Measurements from ENCODE around the gene SOX6. TPM values are rescaled to one million over a fixed set of nuclear protein-coding genes. Genes with fewer than 3 reads are reported as not detected.

The SOX6 gene
- total and polyA plus RNA-seq, 7 donors, result 0.61 to 47.6 (median 14.6) TPM

DNA sequence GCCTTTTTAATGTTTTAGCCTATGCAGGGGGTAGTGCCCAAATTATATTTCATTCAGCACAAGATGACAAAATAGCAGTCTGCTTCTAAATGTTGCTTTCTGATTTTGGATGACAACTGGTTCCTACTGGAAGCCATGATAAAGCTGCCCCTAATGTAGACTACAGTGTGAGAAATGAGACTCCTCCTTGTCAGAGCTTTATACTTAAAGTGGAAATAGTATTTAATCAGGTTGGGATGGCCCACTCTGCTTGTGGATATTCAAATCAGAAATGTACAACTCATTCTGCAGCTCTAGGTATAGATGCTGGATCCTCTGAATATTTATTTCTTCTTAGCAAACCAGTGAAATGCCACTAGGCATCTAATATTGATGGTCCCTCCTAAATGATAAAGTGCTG lies 171.3 kb downstream of the SOX6 start:
- DNase-seq, result no peak
- no peak overlapping the region for H3K4me3 ChIP-seq
- no peaks in the 10 kb centered on the region for H3K9me3 ChIP-seq
- H3K36me3 ChIP-seq (ENCODE audit: insufficient read depth in 1 of 2, low read depth in 1 of 2), result no peaks in the 10 kb centered on the region
- peak overlapping the region; percentile 83 for H3K27ac ChIP-seq
- intact Hi-C loops (cut with DNase I), result loop anchor here (2.0 to 5.0 kb wide), 2 partner anchors 422 kb away; no protein-coding TSS in a partner anchor
- TF ChIP-seq, protein P1, sequence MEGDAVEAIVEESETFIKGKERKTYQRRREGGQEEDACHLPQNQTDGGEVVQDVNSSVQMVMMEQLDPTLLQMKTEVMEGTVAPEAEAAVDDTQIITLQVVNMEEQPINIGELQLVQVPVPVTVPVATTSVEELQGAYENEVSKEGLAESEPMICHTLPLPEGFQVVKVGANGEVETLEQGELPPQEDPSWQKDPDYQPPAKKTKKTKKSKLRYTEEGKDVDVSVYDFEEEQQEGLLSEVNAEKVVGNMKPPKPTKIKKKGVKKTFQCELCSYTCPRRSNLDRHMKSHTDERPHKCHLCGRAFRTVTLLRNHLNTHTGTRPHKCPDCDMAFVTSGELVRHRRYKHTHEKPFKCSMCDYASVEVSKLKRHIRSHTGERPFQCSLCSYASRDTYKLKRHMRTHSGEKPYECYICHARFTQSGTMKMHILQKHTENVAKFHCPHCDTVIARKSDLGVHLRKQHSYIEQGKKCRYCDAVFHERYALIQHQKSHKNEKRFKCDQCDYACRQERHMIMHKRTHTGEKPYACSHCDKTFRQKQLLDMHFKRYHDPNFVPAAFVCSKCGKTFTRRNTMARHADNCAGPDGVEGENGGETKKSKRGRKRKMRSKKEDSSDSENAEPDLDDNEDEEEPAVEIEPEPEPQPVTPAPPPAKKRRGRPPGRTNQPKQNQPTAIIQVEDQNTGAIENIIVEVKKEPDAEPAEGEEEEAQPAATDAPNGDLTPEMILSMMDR (IDR thresholded peaks at IDR 0.05), result no peak
- no peaks in the 10 kb centered on the region for H3K27me3 ChIP-seq (ENCODE audit: insufficient read depth in 3 of 3, low read length in 2 of 3)
- H3K4me1 ChIP-seq, result peaks cover 32% of the 10 kb centered on the region
- ATAC-seq, result no peak

DNA sequence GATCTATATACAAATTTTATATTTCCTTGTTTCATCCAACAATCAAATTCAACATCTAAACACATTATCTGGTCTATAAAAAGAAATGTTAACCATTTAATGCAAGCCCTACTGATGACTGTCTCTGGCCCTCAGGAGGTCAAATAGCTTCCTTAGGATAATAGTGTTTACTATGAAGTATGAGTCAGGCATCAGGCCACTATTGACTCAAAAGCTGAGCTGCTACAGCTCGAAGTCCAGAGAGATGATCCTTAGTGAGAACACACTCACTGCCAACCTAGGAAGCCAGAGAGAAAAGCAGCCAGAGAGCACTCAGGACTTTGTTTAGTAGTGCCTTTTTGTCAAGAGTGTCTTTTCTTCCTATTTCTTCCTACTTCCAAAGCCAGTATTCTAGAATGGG lies 171.8 kb downstream of the SOX6 start:
- Histone ChIP-seq H3K9me3 (no peaks in the 10 kb centered on the region), H3K36me3 (ENCODE audit: insufficient read depth in 1 of 2, low read depth in 1 of 2) (no peaks in the 10 kb centered on the region), H3K27ac (peak overlapping the region; percentile 83), H3K4me1 (peaks cover 32% of the 10 kb centered on the region), H3K4me3 (no peak overlapping the region), H3K27me3 (ENCODE audit: insufficient read depth in 3 of 3, low read length in 2 of 3) (no peaks in the 10 kb centered on the region)
- no peak for DNase-seq
- intact Hi-C loops (cut with DNase I), result loop anchor here in 1 of 2 donors (2.0 kb wide), 1 partner anchor 422 kb away; no protein-coding TSS in a partner anchor
- 16 to 22% (median 18%) methylated on average over 1 of the region's 1 CpG for WGBS, 3 donors
- TF ChIP-seq, protein P1 (IDR thresholded peaks at IDR 0.05), result no peak
- peak; percentile 62 to 88 (median 81) for ATAC-seq

DNA sequence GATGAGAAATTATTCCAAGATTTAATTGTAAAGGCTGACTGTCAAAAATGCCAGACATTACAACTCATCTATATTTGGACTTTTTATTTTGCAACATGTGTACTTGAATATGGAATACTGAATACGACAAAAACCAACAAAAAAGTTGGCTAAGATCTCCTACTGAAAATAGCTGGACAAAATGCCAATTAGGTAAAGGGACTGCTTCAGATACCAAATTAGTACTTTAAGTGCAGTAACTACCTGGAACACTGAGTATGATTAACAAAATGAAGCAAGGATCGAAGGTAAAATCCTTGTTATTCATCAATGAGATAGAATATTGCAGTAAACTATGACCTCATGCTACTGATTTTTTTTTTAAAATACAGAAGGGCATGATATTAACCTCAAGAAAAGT lies 173.8 kb downstream of the SOX6 start:
- ATAC-seq (no peak), DNase-seq (no peak)
- Histone ChIP-seq H3K4me3 (no peak overlapping the region), H3K27ac (no peak overlapping the region), H3K27me3 (ENCODE audit: insufficient read depth in 3 of 3, low read length in 2 of 3) (no peaks in the 10 kb centered on the region), H3K36me3 (ENCODE audit: insufficient read depth in 1 of 2, low read depth in 1 of 2) (no peaks in the 10 kb centered on the region), H3K9me3 (no peaks in the 10 kb centered on the region), H3K4me1 (peaks cover 32% of the 10 kb centered on the region)
- TF ChIP-seq, protein P1 (IDR thresholded peaks at IDR 0.05), result no peak
- WGBS, 3 donors, result 49 to 60% (median 60%) methylated on average over 2 of the region's 2 CpGs
- intact Hi-C loops (cut with DNase I), result no loop called here

DNA sequence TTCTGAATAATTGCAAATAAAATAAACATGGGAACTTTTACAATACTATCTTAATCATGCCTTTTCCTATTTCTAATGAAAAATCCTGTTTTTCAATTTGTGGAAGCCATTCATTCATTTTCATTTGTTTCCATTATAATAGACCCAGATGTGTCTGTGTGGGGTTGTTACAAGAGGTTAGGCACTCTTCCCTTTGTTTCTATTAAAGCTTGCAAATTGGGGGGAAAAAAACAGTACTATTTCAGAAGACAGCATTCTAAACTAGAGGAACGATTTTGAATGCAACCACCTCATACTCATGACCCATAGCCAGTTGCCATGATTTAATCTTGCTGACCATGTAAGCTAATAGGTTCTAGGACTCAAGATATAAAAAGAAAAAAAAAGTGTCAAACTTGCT lies 175.5 kb downstream of the SOX6 start:
- 61 to 73% (median 63%) methylated on average over 1 of the region's 1 CpG for WGBS, 3 donors
- no peaks in the 10 kb centered on the region for H3K9me3 ChIP-seq
- DNase-seq, result no peak

DNA sequence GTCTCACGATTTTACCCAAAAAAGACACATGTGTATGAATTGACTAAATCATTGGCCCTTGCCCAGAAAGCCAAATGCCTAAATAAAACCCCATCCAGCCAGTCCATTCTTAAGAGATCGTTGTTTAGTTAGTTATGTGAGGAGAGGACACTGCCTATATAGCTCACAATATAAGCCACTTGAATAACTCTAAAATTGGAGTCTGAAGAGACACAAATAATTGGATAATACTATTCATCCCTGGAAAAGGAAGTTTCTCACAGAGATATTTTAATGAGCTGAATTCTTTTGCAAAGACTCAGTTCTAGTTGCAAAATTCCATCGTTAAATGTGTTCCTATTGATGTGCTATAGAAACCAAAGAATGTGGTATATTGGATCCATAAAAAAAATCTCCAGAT lies 176.7 kb downstream of the SOX6 start:
- 74 to 84% (median 79%) methylated on average over 3 of the region's 3 CpGs for WGBS, 3 donors
- ATAC-seq, result no peak
- intact Hi-C loops (cut with DNase I), result no loop called here
- Histone ChIP-seq H3K9me3 (no peaks in the 10 kb centered on the region), H3K27me3 (ENCODE audit: insufficient read depth in 3 of 3, low read length in 2 of 3) (no peaks in the 10 kb centered on the region), H3K36me3 (ENCODE audit: insufficient read depth in 1 of 2, low read depth in 1 of 2) (no peaks in the 10 kb centered on the region), H3K4me1 (peaks cover 14% of the 10 kb centered on the region), H3K4me3 (no peak overlapping the region), H3K27ac (no peak overlapping the region)
- DNase-seq, result no peak
- TF ChIP-seq, protein P1 (IDR thresholded peaks at IDR 0.05), result no peak

More for the DNA sequence above, 175.5 kb downstream of the SOX6 start:
- H3K27ac ChIP-seq, result no peak overlapping the region
- H3K27me3 ChIP-seq (ENCODE audit: insufficient read depth in 3 of 3, low read length in 2 of 3), result no peaks in the 10 kb centered on the region
- TF ChIP-seq, protein P1 (IDR thresholded peaks at IDR 0.05), result no peak
- H3K36me3 ChIP-seq (ENCODE audit: insufficient read depth in 1 of 2, low read depth in 1 of 2), result no peaks in the 10 kb centered on the region
- H3K4me1 ChIP-seq, result peaks cover 26% of the 10 kb centered on the region
- H3K4me3 ChIP-seq, result no peak overlapping the region
- intact Hi-C loops (cut with DNase I), result no loop called here
- no peak for ATAC-seq

All from psoas muscle (tissue), 8 donors.